Heart left ventricle (tissue), 13 donors: ENCODE measurements around the gene ARHGEF17.

Experiments
- POLR2A ChIP-seq, 2 donors: fragments of 450-650 bp; IDR thresholded peaks; one replicate each; pipeline ENCODE4 v1.6.1; 2017; ENCODE audit warnings: antibody characterized with exemption in 2 of 2, mild to moderate bottlenecking in 2 of 2, moderate library complexity in 2 of 2
- TF ChIP-seq, protein P1 (sequence below), 12 donors: fragments of 200-600 bp; sonication (generic) in 4 of 12; IDR thresholded peaks; one replicate each; pipeline versions ENCODE4 v1.5.0 to v1.8.0; 2018 to 2022; ENCODE audit warnings: antibody characterized with exemption in 12 of 12, mild to moderate bottlenecking in 5 of 12
- donor health status: ischemic (EF 13 %, LVEDD 7.1; RV severe dilation, severe dysfunction).
- donor health status: DM: no; HTN: yes; CAD: no.
- donor health status: DM: no; HTN: no; CAD: no.
- donor health status: ischemic (EF 25% LVEDD 6.9; RV normal size, moderate dysfunction).
- donor health status: ischemic (EF 25% LVEDD 5.7; RV mildly dilated, moderate dysfunction).
- donor health status: ischemic (EF 35%, LVEDD 5.7; RV mildly dilated, moderate dysfunction).
- donor health status: nonischemic (EF 11% LVEDD 7.7; RV severe dilation, severe dysfunction).
- donor health status: DM: yes; HTN: yes; CAD: no.
- donor health status: PGD.
- donor health status: ischemic (EF 29% LVEDD 5.4; RV normal size, mild dysfunction).
- donor health status: nonischemic (EF 23%, LVEDD 6.1; RV moderate dilation, normal function).

DNA sequence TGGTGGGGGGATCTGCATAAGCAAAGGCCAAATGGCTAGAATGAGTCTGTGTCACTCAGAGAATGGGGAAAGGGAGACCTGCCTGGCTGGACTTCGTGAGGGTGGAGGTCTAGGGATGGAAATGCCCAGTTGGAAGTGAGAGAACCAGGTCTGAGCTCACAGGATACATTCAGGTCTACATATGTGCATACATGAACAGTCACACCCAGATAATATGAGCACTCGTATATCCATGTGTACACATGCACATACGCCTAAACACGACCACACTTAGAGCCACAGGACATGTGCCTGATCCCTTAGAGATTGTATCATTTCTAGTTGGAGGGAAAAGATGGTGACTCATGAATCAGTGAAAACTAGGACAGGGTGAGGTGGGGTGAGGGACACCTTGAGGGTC is 47.0 kb downstream of the ARHGEF17 start:
- TF ChIP-seq, protein P1, sequence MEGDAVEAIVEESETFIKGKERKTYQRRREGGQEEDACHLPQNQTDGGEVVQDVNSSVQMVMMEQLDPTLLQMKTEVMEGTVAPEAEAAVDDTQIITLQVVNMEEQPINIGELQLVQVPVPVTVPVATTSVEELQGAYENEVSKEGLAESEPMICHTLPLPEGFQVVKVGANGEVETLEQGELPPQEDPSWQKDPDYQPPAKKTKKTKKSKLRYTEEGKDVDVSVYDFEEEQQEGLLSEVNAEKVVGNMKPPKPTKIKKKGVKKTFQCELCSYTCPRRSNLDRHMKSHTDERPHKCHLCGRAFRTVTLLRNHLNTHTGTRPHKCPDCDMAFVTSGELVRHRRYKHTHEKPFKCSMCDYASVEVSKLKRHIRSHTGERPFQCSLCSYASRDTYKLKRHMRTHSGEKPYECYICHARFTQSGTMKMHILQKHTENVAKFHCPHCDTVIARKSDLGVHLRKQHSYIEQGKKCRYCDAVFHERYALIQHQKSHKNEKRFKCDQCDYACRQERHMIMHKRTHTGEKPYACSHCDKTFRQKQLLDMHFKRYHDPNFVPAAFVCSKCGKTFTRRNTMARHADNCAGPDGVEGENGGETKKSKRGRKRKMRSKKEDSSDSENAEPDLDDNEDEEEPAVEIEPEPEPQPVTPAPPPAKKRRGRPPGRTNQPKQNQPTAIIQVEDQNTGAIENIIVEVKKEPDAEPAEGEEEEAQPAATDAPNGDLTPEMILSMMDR (IDR thresholded peaks at IDR 0.05), result no peak
- TF ChIP-seq POLR2A (IDR thresholded peaks at IDR 0.05), result no peak
